ENCODE results near the gene CACNG1.

GRCh38 chr17:67021743-67022450, 22.5 kb upstream of the CACNG1 start:
- TF ChIP-seq CHD2 (IDR thresholded peaks at IDR 0.05; ENCODE audit: low read length, partially characterized antibody): no peak
- peak in 1 of 2 experiments; percentile 51; a peak in 1 of 4 replicates for TF ChIP-seq EP300 (IDR thresholded peaks at IDR 0.05; ENCODE audit: borderline replicate concordance in 1 of 2, low read depth in 1 of 2, low read length in 1 of 2)
- no peak for TF ChIP-seq CTCF (IDR thresholded peaks at IDR 0.05)
- TF ChIP-seq EZH2phosphoT487 (IDR thresholded peaks at IDR 0.05; ENCODE audit: borderline replicate concordance, low read depth): no peak
